ENCODE results near the gene GPR34.

GRCh38 chrX:41684138-41684537 is 4.6 kb upstream of the GPR34 start:
- no peak for TF ChIP-seq CTCF (IDR thresholded peaks at IDR 0.05)
- no peak for TF ChIP-seq POLR2A (IDR thresholded peaks at IDR 0.05)
- TF ChIP-seq EP300 (IDR thresholded peaks at IDR 0.05), result no peak

Data from gastroesophageal sphincter (tissue), 3 donors.